Activated CD4-positive, alpha-beta T cell treated with anti-CD3 and anti-CD28 coated beads, Interleukin-2, amount 50 U/mL, for 48 hours (primary cell): Measurements from ENCODE around the gene EDRF1.

Source experiments
- DNase-seq, 2 experiments: peaks; one replicate each; pipeline ENCODE4 v3.0.0-alpha.2; 2020

Gene EDRF1

DNA sequence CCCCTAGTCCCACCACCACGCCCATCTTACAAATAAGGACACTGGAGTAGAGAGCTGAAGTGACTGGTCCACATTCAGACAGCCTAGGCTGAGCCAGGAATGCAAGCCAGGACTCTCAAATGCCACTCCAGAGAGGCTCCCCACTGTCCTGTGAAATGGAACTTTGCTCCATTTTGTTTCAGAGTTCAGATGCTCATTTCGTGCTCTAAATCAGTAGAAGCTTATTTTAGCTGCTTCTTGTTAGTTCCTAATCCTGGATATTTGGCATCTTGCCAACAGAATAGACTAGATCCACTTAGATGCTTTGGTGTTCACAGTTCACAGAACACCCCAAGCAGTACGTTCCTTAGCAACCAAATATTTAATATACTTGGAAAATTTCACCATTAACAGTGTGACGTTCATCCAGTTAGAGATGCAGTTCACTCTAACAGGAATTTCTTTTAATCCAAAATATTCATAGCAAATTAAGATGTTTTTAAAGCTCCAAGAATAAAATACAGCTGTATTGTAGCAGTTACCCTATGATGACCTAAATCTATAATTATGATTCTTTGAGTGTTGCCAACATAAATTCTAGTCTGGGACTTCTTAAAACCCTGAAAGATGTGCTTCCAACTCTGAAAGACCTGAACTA, 48.8 kb downstream of the EDRF1 start:
- no peak for DNase-seq

DNA sequence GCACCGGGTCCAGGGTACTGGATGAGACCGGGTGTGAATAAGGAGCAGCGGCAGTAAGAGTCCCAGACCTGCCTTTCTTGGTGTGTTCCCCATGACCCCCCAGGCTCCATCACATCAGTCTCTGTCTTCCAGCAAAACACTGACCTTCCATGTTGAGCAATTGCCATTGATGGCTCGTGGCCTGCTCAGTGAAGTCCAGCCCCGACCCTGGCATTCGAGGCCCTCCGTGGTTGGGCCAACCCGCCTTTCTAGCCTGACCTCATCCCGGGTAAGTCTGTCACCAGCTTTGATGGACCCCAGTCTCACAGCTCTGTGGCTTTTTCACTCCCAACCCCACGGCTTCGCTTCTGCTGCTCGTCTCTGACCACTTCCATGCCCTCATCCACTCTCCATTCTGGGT, 49.7 kb downstream of the EDRF1 start:
- no peak for DNase-seq

DNA sequence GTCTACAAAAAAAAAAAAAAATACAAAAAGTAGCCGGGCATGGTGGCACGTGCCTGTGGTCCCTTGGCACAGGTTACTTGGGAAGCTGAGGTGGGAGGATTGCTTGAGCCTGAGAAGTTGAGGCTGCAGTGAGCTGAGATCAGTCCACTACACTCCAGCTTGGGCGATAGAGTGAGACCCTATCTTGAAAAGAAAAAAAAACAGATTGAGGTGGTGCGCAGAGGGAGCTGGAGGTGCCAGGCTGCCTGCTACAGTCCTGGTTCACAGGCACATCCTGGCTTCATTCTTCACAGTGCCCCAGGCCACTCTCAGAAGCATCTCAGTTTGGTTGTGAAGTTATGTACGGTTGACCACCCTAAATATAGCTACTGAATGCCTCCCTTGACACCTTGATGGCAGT, 51.3 kb downstream of the EDRF1 start:
- DNase-seq = no peak

DNA sequence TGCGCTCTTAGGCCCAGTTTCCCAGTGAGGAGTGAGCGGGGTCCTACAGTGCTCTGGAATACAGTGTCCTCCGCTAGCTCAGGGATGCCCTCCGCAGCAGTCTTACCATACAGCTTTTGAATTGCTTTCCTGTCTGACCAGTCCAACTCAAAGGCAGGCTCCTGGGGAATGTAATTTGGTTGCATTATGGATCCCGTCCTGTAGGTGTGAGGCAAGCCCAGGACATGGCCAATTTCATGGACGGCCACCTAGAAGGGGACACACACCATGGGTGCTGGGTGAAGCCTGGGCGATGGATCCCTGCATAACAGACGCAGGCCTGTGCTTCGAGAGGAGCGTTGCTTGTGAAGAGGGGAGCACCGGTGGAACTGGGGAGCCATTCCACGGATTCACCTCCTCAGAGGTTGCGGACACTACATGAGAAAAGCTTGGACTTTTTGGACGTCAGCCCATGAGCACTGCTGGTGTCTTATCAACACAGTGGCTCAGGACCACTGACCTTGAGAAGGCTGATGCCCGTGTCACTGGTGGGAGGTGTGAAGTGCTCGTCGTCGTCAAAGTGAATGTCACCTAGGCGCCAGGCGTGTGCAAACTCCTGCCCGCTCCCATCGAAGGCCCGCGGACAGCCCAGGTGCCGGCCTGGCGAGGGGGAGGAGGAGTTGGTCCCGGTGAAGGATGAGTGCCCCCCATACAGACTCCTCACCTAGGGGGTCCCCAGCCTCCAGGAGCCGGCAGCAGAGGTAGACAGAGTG, 52.8 kb downstream of the EDRF1 start:
- DNase-seq = no peak

DNA sequence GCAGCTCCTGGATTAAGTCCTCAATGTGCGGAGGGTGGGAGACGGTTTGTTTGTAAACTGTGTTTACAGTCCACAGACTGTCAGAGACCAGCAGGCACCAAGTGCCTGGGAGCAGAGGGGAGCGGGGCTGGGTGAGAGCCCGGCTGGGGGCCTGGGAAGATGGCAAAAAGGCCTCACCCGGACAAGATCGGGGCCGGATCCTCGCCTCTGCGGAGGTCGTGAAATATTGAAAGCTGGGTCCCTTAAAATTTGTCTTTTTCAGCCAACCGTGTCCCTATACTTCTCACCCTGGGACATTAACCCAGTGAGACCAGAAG, 53.3 kb downstream of the EDRF1 start:
- no peak for DNase-seq

DNA sequence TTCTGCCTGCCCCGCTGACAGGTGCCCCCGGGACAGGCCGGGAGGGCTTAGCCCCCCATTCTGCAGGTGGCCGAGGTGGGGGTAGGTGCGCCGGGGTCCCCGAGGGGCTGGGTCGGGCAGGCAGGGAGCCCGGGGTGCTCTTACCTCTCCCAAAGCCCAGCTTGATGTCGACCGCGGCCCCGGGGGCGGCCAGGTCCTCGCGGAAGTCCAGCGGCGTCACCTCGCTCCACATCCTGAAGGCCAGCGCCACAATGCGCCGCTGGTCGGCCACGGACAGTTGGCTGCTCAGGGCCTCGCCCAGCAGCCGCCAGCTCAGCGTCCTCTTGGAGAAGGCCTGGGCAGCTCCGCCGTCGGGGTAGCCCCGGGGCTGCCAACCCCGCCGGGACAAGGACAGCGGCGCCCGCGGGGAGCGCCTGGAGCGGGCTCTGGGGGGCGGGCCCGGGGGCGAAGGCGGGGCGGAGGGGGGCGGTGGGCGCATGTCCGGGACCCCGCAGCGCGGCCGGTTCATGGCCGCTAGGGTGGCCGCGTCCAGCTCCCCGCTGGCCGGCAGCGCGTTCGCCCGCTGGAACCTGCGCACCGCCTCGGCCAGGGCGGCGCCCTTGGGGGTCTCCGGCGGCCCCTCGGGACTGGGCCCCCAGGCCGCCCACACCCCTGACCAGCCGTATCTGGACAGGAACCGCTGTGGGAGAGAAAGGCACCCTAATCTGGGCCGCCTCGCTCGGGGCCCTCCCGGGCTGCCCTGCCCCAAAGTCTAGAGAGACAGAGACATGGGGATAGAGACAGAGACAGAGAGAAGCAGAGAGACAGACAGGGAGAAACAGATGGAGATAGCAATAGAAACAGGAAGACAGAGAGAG, 54.4 kb downstream of the EDRF1 start:
- DNase-seq = no peak

DNA sequence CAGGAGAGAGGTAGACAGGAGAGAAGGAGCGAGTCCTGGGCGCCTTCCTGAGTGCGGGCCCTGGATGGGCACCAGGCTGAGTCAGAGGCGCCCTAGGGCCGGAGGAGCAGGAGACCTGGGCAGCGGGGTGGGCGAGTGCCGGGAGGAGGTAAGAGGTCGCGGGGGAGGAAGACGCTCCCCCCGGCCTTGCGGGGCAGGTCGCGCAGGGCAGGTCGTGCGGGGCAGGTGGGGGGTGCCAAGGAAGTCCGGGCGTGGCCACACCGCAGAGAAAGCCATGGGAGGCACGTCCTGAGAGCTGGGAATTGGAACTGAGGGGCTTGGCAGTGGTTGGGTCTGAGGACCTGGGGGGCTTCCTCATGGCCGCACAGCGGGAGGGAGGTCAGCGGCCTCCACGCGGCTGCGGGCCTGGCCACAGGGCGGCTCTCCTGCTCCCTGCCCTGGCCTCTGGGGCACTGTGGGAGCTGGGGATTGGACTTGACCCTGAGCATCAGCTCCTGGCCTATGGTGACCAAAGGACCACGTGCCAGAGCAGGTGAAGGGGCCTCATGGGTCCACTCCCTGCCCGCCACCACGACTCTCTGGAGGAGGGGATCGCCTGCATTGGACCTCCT, 55.2 kb downstream of the EDRF1 start:
- DNase-seq = no peak

DNA sequence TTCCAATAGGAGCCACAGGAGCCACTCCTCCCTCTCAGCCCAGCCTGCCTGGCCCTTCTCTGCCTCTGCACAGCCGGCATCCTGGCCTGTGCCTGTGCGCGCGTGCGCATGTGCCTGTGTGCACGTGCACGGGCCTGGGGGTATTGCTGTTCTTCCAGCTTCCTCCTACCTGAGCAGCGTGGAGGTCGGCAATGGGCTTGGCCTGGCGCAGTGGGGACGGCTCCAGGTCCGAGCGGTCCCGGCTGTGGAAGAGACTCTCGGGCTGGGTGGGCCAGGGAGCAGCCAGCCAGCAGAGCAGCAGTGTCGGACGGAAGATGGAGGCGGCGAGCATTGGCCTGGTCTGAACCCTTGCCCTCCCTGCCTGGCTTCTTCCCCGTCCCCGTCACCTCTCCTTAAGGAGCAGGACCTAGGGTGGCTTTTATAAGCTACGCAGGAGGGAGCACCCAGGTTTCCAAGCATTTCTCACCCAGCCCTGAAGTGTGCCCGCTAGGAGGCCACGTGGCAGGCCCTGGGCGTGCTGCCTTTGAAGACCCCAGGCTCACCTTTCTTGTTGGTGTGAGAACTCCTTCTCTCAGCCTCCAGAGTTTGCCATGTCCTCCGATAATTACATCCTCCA, 56.1 kb downstream of the EDRF1 start, which contains the start of gene MMP21:
MMP21 (minus strand) TSS at position 331 of the 616 bp plus-strand sequence; CDS start at position 331, 0 bp downstream.
- DNase-seq = no peak

DNA sequence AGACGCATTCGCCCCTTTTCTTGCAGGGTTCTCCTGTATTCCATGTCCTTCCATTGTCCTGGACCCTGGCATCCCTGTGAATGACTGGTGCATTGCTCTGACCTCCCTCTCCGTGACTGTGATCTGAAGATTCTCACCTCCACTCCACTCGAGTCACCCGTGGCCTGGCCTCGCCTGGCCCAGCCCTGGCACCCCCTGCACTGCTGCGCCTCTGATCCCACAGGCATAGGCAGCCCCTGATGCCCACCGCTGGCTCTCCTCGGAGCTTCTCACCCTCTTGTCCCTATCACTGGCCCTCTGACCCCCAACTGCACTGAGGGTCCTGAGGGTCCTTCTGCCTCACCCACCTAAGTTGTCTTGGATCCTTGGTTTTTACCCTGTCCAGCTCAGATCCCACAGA, 58.3 kb downstream of the EDRF1 start:
- DNase-seq = no peak

DNA sequence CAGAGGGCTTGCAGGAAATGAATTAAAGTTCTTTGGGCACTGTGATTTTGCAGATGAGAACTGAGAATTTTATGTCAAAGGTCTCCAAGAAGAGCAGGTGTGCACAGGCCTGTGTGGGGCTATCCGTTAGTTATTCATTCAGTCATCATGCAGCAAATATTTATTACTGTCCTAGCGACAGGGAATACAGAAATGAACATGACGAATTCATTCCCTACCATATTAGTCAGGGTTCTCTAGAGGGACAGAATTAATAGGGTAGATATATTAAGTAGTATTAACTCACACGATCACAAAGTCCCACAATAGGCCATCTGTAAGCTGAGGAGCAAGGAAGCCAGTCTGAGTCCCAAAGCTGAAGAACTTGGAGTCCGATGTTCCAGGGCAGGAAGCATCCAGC, 59.0 kb downstream of the EDRF1 start:
- DNase-seq = no peak

DNA sequence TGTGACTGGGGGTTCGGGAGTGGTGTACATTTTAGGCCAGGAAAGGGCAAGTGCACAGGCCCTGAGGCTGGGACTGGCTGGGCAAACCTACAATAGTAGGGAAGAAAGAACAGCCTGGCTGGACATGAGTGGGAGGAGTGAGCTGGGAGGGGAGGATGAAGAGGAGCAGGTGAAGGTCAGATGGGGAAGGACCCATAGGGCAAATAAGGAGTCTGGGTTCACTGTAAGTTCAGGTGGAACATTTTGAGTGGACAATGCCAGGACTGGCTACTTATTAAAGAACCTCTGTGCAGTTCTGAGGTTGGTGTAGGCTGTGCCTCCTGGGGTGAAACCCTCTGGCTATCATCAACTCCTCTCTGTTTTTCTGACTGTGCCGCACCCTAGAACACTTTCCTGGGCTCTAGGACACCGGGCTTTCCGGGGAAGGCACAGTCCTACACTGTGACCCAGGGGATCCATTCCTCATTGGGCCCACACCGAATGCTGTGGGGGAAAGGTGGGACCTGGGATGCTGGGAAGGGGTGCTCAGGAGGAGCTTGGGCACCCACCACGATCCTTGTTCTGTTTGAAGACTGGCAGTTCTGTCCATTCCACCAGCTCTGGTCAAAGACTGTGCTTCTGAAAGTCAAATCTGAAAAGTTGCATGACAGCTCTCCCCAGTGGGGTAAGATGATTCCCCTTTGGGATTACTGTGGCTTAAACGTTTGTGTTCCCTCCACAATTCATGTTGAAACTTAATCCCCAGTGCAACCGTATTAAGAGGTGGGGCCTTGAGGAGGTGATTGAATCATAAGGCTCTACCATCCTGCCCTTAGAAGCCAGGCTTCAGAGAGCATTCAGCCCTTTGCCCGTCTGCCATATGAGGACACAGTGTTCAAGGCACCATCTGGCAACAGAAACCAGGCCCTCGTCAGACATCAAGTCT, 60.2 kb downstream of the EDRF1 start:
- DNase-seq = no peak

DNA sequence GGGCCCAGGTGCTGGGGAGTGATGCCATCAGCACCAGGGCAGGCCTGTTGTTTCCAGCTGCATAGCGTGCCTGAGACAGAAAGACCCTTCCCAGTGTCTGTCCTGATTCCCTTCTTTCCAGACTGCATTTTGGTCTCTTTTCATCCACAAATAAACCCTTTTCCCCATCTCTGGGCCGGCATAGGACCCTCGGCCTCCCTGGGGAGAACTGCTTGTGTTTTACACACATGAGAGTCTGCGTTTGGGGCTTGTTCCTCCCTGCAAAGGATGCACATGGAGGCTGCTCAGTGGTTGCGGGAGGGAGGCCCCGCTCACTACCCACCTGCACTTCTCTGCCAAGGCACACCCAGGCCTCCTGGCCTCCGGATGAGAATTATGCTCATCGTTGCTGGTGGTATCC, 61.9 kb downstream of the EDRF1 start:
- DNase-seq = no peak

DNA sequence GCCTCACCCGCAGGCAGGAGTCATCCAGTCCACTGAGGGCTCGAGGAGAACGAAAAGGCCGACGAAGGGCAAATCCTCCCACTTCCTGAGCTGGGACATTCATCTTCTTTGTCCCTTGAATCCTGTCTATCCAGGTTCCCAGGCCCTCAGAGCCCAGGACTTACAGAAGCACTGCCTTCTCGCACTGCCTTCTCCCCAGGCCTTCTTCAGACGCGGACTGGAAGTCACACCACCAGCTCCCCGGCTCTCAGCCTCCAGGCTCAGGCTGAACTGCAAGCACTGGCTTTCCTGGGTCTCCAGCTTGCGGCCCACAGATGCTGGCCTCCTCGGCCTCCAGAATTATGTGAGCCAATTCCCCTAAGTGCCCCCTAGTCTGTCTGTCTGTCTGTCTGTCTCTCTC, 62.5 kb downstream of the EDRF1 start:
- no peak for DNase-seq

DNA sequence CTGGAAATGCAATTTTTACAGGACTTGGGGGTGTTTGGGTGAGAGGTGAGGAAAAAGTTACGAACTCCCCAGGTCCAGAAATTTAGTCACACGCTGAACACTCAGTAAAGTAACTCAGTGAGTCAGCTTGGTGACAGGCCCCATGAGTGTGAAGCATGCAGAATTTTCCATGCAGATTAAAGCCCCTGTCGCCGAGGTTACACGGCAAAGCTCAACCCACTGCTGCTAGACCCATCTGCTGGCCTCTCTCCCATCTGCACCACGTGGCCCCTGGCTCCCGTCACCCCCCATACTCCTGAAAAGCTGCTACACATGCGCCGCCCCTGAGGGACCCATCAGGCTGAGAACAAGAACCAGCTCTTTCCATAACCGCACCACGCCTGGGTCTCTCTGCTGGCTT, 63.1 kb downstream of the EDRF1 start:
- no peak for DNase-seq

DNA sequence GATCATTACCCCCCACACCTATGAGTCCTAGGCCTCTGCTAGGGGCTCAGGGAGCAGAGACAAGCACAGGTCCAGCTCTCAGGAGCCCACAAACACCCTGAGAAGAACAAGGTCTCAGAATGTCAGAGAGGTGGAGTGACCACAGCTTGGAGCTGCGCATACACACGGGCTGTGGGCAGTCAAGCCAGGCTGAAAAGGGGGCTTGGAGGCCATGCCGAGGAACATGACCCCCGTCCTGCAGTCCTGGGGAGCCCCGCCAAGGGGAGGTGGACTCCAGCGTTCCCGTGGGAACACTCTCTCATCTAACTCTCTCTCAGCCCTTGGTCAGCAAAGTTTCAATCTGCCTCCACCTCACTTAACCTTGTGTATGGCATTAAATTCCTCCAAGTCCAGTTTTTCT, 63.9 kb downstream of the EDRF1 start:
- no peak for DNase-seq

DNA sequence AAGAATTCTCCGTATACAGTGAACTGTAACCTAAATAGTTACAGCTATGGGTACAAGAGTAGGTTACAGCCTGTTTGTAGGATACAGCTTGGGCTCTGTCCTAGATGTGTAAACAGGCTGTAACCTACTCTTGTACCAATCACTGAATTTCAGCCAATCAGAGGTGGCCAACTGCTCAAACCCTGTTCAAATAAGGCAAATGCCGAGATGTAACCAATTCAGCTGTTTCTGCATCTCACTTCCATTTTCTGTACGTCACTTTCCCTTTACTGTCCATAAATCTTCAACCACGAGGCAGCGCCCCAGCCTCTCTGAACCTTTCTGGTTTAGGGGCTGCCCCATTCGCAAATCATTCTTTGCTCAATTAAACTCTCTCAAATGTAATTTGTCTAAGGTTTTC, 64.4 kb downstream of the EDRF1 start:
- DNase-seq = no peak

DNA sequence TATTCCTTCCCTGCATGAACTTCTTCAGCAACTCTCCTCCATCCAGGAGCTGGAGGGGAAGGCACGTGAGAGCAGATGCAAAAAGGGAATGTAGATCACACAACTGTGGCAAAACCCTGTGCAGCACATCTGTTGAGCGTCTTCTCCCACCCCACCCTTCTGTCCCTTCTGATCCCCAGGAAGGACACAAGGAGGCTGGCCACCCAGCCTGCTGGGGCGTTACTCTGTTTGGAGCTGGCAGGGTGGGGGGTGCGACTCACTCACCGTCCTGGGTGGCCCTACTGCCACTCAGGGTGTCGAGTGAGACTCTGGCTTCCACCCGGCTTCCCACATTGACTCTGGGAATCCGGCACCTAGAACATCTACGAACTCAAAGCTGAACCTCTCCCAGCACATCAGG, 66.3 kb downstream of the EDRF1 start:
- DNase-seq = no peak

DNA sequence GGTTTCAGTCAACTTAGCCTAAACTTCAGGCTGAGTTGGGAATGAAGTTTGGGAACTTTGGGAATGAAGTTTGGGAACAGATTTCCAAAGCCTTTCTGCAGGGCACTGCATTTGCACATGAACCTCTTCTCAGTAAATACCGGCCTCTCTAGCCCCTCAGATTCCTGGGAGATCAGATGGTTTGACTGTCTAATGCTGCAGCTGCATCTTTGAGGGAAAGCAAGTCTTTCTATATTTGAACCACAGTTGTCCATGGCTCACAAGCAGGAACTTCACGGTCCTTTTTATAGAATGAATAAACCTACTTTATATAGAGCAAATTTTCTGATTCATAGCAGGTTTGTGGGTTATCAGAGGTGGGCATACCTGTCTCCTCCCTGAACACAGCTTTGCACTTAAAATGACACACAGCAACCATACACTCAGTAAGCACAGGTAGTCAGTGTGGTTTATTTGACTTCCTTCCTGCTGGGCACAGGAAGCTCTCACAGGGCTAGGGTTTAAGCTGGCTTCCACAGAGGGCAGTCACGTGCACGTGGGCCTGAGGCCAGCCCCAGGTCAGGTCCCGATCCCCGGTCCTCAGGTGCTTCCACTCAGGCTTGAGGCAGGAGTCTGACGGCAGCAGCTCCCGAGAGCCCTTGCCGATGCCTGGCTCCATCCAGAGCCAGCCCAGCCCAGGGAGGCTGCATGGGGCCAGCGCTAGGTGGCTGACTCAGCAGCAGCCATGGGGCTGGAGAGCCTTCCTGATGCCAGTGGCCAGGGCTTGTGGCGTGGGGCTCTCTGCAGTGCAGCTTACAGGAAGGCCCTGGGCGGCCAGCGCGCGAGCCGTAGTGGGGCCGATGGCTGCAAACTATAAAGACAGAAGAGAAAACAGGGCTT, 68.9 kb downstream of the EDRF1 start:
- DNase-seq = no peak

DNA sequence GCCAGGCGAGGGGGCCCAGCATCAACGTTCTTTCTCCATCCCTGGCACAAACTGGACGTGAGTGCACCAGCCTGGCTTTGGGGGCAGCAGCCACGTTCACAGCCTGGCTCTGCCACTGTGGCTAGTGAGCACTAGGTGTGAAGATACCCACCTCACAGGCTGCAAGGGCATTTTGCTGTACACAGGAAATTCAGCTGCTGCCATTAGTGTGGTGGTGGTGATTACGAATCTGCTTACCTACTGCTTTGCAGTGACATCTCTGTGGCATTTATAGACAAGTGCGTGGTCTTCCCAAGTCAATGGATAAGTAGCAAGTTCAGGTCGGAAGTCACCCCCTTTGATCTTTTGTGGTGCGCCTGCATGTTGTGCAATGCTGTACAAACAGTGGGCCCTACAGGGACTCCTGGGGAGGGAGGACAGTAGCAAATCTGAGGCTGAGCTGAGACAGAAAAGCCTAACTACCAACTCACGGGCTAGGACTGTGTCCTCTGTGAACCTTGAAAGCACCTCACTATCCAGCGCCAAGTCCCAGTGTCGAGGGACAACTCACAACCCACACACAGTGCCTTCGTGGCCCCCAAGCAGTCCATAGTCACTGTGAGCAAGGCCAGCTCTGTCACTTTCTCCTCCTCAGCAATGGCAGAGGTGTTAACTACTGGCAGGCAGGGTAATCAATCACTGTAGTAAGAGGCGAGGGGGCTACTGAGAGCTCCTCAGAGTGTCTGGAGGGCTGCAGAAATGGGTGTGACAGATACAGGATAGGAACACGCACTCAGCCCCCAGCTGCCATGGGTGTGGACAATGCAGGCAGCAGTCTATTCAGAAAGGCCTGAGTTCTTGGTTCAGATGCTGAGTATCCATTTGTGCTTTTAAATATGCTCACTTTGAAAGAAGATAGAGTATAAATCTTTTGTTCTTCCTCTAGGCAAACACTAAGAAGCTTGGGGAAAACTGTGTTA, 73.1 kb downstream of the EDRF1 start:
- DNase-seq = no peak

DNA sequence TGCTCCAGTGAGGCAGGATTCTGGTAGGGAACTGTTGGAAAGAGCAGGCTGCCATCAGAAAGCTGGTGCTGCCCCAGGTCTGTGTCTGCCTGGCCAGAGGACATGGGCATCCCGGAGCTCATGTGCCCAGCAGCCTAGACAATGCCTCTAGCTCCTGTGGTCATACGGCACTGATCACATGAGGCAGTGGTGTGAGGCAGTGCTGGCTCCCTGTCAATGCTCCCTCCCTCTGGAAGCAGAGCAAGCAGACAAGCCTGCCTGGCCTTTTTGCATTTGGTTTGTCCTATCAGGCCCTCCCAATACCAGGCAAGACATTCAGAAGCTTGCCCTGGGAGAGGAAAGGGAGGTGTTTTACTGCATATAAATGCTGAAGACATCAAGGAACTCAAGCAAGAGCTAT, 75.6 kb downstream of the EDRF1 start:
- no peak for DNase-seq
